ENCODE results near the gene HDHD3. TPM values are rescaled to one million over a fixed set of nuclear protein-coding genes. Genes with fewer than 3 reads are reported as not detected.

HDHD3 gene
- total RNA-seq, 1 experiment from 2014 or later = 15.7 TPM

GRCh38 chr9:113403646-113404045 is 26.9 kb upstream of the HDHD3 start:
- no peak for TF ChIP-seq ATF1 (CRISPR knock-in tag; IDR thresholded peaks at IDR 0.05)
- no peak for TF ChIP-seq ESRRA (CRISPR knock-in tag; IDR thresholded peaks at IDR 0.05; ENCODE audit: borderline replicate concordance)
- TF ChIP-seq RORB (CRISPR knock-in tag; IDR thresholded peaks at IDR 0.05) = no peak
- no peak for TF ChIP-seq MYBL2 (CRISPR knock-in tag; IDR thresholded peaks at IDR 0.05)
- TF ChIP-seq ZNF396 (CRISPR knock-in tag; IDR thresholded peaks at IDR 0.05; ENCODE audit: borderline replicate concordance) = no peak
- TF ChIP-seq E2F1 (CRISPR knock-in tag; IDR thresholded peaks at IDR 0.05) = no peak
- no peak for TF ChIP-seq CBFB (CRISPR knock-in tag; IDR thresholded peaks at IDR 0.05; ENCODE audit: low read depth)
- no peak for TF ChIP-seq TP53 (CRISPR knock-in tag; IDR thresholded peaks at IDR 0.05)
- TF ChIP-seq ZBTB43 (CRISPR knock-in tag; IDR thresholded peaks at IDR 0.05) = no peak
- TF ChIP-seq JUN (CRISPR knock-in tag; IDR thresholded peaks at IDR 0.05) = no peak
- no peak for TF ChIP-seq GRHL2 (CRISPR knock-in tag; IDR thresholded peaks at IDR 0.05; ENCODE audit: insufficient replicate concordance, severe bottlenecking)
- no peak for TF ChIP-seq FOXP4 (CRISPR knock-in tag; IDR thresholded peaks at IDR 0.05)
- TF ChIP-seq ELF4 (CRISPR knock-in tag; IDR thresholded peaks at IDR 0.05; ENCODE audit: low read depth) = no peak
- TF ChIP-seq ZNF232 (CRISPR knock-in tag; IDR thresholded peaks at IDR 0.05) = no peak
- TF ChIP-seq ZNF138 (CRISPR knock-in tag; conservative IDR thresholded peaks at IDR 0.05) = no peak
- no peak for TF ChIP-seq FOXK1 (CRISPR knock-in tag; IDR thresholded peaks at IDR 0.05)
- no peak for TF ChIP-seq HMGXB4 (CRISPR knock-in tag; IDR thresholded peaks at IDR 0.05)
- no peaks in the 10 kb centered on the region for H3K27me3 Mint-ChIP-seq (ENCODE audit: low read depth)
- ChIA-PET POLR2A (no interaction called here), CTCF (interaction anchor here (0.7 to 1.0 kb wide), 3 partner anchors 42 to 195 kb away, joined by 3 to 5 read pairs (median 4); no protein-coding TSS in a partner anchor)
- ATAC-seq = no peak
- H3K36me3 Mint-ChIP-seq = peaks cover 18% of the 10 kb centered on the region
- no peak overlapping the region for H3K4me3 Mint-ChIP-seq
- no peak overlapping the region for H3K27ac Mint-ChIP-seq
- peaks cover 14% of the 10 kb centered on the region for H3K4me1 Mint-ChIP-seq
- H3K9me3 Mint-ChIP-seq = no peaks in the 10 kb centered on the region
- no peak for DNase-seq (ENCODE audit: low spot score)

GRCh38 chr9:113401027-113401792 is 24.4 kb upstream of the HDHD3 start, which contains the start of gene ALAD:
Gene ALAD (minus strand): TSS chr9:113401284. CDS start chr9:113393559, 7,725 bp downstream.
- Mint-ChIP-seq H3K4me3 (peak within 1 kb of the TSS; percentile 85), H3K36me3 (no peaks in the 10 kb centered on the region), H3K9me3 (no peaks in the 10 kb centered on the region), H3K27ac (peak within 1 kb of the TSS; percentile 91), H3K4me1 (peaks cover 14% of the 10 kb centered on the region), H3K27me3 (ENCODE audit: low read depth) (no peaks in the 10 kb centered on the region)
- POLR2A ChIA-PET = interaction anchor here (0.7 kb wide), 1 partner anchor 61 kb away, joined by 3 read pairs; the partner anchor contains the start of gene WDR31
- DNase-seq (ENCODE audit: low spot score) = peak; percentile 100
- ATAC-seq = peak; percentile 97
- CTCF ChIA-PET = interaction anchor here (0.5 to 2.4 kb wide), 24 partner anchors 8 to 266 kb away, joined by 3 to 12 read pairs (median 4); partner anchors contain the start of genes BSPRY, C9orf43, CDC26 and FKBP15
- TF ChIP-seq FOXK1 (CRISPR knock-in tag; IDR thresholded peaks at IDR 0.05) (peak; percentile 74), NFATC4 (CRISPR knock-in tag; IDR thresholded peaks at IDR 0.05) (no peak), ZNF512 (CRISPR knock-in tag; IDR thresholded peaks at IDR 0.05; ENCODE audit: borderline replicate concordance) (no peak), HMGXB4 (CRISPR knock-in tag; IDR thresholded peaks at IDR 0.05) (peak; percentile 88), USF1 (CRISPR knock-in tag; IDR thresholded peaks at IDR 0.05) (no peak), ATF1 (CRISPR knock-in tag; IDR thresholded peaks at IDR 0.05) (no peak), OVOL2 (CRISPR knock-in tag; IDR thresholded peaks at IDR 0.05; ENCODE audit: borderline replicate concordance) (no peak), ERG (CRISPR knock-in tag; IDR thresholded peaks at IDR 0.05) (no peak)
